ENCODE data around the gene ALG9. TPM values are rescaled to one million over a fixed set of nuclear protein-coding genes. Genes with fewer than 3 reads are reported as not detected.

The ALG9 gene
- polyA plus RNA-seq, 6 donors from 2014 or later = 12.7 to 36.5 (median 14.9) TPM

DNA sequence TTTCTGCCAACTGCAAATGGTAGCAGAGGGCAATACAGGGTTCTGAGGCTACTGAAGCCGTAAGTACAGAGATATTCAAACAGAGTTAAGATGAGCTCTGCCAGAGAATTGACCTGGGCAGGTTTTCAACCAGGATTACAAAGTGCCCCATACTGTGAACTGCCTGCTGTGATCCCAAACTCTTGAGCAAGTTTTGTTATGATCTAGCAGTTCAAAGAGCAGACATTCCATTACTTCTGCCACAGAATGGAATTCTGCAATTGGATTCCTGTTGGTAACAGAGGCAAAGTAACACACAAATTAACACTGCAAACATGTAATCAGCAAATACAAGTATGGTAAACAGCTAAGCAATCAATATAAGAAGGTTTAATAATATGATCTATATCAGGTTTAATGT is 31.2 kb downstream of the ALG9 start:
- peaks cover 0 to 8% (median 3%) of the 10 kb centered on the region in 3 donors for H3K4me1 Mint-ChIP-seq
- no peak overlapping the region for H3K4me3 Mint-ChIP-seq
- H3K27ac Mint-ChIP-seq = no peak overlapping the region
- no peaks in the 10 kb centered on the region for H3K27me3 Mint-ChIP-seq
- H3K36me3 Mint-ChIP-seq = peaks cover 18 to 20% of the 10 kb centered on the region in 2 donors
- DNase-seq (no peak), ATAC-seq (ENCODE audit: low read depth in 2 of 2) (no peak)
- no peaks in the 10 kb centered on the region for H3K9me3 Mint-ChIP-seq

DNA sequence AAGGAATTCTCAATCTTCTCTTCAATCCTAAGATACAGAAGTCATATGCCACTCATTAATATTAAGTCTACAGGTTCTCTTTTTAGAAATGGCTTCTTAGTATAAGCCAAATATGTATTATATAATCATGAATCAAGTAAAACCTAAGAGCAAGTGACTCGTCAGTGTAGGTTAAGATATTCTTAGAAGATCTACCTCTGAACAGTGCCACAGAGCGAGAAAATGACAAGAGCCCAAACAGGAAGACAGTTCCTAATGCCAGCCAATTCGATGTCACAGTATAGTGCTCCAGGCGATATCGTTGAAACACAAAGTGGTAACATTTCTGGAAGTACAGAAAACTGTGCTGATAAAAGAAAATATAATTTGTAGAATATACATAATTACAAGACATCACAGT is 33.3 kb downstream of the ALG9 start:
- no peaks in the 10 kb centered on the region for H3K27me3 Mint-ChIP-seq
- H3K36me3 Mint-ChIP-seq = peaks cover 25 to 27% of the 10 kb centered on the region in 2 donors
- H3K9me3 Mint-ChIP-seq = no peaks in the 10 kb centered on the region
- no peak overlapping the region for H3K27ac Mint-ChIP-seq
- ATAC-seq (ENCODE audit: low read depth in 2 of 2) (no peak), DNase-seq (no peak)
- no peak overlapping the region for H3K4me3 Mint-ChIP-seq
- peaks cover 0 to 3% (median 1%) of the 10 kb centered on the region in 3 donors for H3K4me1 Mint-ChIP-seq

DNA sequence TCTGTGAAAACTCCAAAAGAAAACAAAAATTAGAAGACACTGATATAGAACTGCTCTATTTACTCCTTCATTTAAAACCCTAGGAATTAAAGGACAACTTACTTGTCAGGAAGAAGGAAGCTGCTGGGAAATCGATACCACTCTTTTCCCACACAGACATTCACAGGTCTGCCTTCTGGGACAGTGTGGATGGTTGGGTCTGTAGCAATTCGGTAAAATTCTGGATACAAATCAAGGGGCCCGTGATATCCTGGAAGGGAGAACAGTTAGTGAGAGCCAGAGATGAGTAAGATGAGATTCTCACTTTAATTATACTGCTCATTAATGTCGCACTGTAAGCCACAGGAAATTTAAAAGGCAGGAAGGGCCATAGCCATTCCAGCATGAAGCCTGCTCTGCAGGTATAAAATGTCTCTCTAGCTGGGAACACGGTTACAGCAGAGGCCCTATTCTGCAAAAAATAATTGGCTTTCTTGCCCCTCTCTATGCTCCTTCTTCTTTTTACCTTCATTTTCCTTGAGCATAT is 34.0 kb downstream of the ALG9 start:
- Mint-ChIP-seq H3K36me3 (peaks cover 25 to 27% of the 10 kb centered on the region in 2 donors), H3K9me3 (no peaks in the 10 kb centered on the region), H3K27me3 (no peaks in the 10 kb centered on the region), H3K4me3 (no peak overlapping the region), H3K27ac (peak overlapping the region in 1 of 6 donors; percentile 42), H3K4me1 (peaks cover 0 to 3% (median 1%) of the 10 kb centered on the region in 3 donors)
- ATAC-seq (ENCODE audit: low read depth in 2 of 2) = no peak
- no peak for DNase-seq

DNA sequence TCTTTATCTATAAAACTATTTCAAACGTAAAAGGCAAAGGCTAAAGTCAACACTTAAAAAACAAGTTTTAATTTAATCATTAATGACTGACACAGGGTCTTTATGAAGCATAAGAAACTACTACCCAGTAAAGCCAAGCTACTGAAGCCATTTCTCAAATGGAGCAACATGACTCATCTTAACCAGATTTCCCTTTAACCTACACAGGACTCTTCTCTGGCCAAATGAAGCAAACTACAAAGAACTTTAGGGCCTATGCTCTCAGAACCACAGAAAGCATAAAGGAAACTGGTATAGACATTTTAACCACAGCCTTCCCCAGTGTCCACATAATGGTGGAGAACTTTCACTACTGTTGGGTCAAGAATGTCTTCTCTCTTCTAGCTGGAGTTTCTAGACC is 34.7 kb downstream of the ALG9 start:
- DNase-seq (no peak), ATAC-seq (ENCODE audit: low read depth in 2 of 2) (no peak)
- H3K9me3 Mint-ChIP-seq = no peaks in the 10 kb centered on the region
- H3K36me3 Mint-ChIP-seq = peaks cover 25 to 27% of the 10 kb centered on the region in 2 donors
- H3K4me3 Mint-ChIP-seq = no peak overlapping the region
- no peak overlapping the region for H3K27ac Mint-ChIP-seq
- no peaks in the 10 kb centered on the region for H3K27me3 Mint-ChIP-seq
- H3K4me1 Mint-ChIP-seq = peaks cover 0 to 3% (median 1%) of the 10 kb centered on the region in 3 donors

DNA sequence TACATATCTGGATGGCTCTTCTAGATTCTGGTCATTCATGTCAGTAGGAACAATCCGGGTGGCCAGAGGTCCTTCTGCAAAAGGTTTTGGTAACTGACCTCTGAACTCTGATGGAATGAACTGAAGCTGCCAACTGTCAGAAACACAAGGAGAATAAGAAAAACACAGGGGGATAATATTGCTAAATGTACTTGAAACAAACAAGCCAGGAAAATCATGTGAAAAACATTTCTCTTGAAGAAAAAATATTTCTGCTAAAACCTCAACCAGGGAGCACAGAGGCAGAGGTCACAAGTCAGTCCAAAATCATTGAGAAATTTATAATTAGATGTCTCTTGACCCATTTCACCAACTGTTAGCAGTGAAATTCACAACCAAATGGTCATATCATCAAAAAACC is 35.2 kb downstream of the ALG9 start:
- Mint-ChIP-seq H3K9me3 (no peaks in the 10 kb centered on the region), H3K4me3 (no peak overlapping the region), H3K27me3 (no peaks in the 10 kb centered on the region), H3K36me3 (peaks cover 27 to 29% of the 10 kb centered on the region in 2 donors), H3K4me1 (peaks cover 0 to under 1% (median 0%) of the 10 kb centered on the region in 3 donors), H3K27ac (peak overlapping the region in 3 of 6 donors; percentile 7 to 42 (median 11))
- ATAC-seq (ENCODE audit: low read depth in 2 of 2) = no peak
- DNase-seq = no peak

DNA sequence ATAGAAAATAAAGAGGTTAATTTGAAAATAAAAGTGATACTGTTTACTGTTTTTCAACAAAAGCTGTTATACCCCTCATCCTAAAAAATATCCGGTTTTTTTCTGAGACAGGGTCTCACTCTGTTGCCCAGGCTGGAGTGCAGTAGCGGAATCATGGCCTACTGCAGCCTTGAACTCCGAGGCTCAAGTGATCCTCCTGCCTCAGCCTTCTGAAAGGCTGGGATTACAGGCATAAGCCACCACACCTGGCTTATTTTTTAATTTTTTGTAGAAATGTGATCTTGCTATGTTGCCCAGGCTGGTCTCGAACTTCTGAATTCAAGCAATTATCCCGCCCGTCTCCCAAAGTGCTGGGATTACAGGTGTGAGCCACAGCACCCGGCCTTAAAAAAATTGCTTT is 35.7 kb downstream of the ALG9 start:
- no peak for DNase-seq
- Mint-ChIP-seq H3K27me3 (no peaks in the 10 kb centered on the region), H3K4me3 (no peak overlapping the region), H3K36me3 (peaks cover 27 to 29% of the 10 kb centered on the region in 2 donors), H3K9me3 (no peaks in the 10 kb centered on the region), H3K27ac (no peak overlapping the region), H3K4me1 (no peaks in the 10 kb centered on the region)
- ATAC-seq (ENCODE audit: low read depth in 2 of 2) = no peak

DNA sequence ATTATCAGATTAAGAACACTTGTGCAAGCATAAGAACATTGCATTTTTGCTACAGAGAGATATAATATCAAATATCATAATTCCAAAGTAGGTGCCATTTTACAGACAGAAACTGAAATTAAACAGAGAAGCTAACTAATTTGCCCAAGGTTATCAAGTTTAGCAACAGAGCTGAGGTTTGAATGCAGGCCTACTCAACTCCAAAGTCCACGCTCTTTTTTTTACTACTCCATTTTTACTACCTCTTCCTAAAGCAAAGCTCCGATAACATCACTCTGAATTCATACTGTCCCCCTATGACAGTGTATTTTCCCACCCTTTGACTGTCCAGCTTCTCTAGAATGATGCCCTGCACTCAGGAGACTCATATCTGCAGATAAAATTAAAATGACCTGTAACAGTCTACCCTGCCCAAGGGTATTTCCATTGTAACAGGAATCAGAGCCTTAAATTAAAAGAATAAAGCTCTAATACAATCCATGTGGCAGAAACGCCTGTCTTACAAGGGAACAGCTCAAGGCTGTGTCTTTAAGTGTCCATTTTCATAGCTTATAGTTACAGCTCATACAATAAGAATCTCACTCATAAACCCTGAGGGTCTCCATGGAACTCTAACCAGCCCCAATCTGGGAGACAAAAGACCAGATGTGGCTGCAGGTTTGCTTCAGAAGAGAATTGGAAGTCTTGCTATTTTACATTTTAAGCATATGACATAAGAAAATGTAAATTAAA is 36.8 kb downstream of the ALG9 start:
- H3K9me3 Mint-ChIP-seq = no peaks in the 10 kb centered on the region
- no peak overlapping the region for H3K27ac Mint-ChIP-seq
- no peaks in the 10 kb centered on the region for H3K27me3 Mint-ChIP-seq
- H3K36me3 Mint-ChIP-seq = peaks cover 27 to 33% of the 10 kb centered on the region in 2 donors
- DNase-seq (no peak), ATAC-seq (ENCODE audit: low read depth in 2 of 2) (no peak)
- H3K4me3 Mint-ChIP-seq = no peak overlapping the region
- H3K4me1 Mint-ChIP-seq = no peaks in the 10 kb centered on the region

DNA sequence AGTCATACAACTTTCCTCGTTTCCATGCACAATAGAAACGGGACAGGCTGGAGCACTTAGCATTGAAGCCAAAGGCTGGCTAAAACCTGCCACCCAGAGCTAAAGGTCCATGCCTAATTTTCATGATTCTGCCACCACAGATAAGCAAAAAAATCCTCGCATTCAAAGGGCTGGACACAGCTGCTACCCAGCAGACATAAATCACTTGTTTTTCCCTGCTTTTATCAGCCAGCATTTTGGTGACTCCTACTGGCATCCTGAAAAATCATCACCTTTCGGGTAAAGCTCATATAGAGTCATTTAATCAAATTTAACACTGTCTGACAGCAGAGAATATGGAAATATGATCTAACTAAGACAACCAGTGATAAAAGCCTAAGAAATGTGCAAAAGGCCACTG is 37.9 kb downstream of the ALG9 start:
- Mint-ChIP-seq H3K4me1 (no peaks in the 10 kb centered on the region), H3K4me3 (no peak overlapping the region), H3K27ac (peak overlapping the region in 1 of 6 donors; percentile 44), H3K27me3 (no peaks in the 10 kb centered on the region), H3K9me3 (no peaks in the 10 kb centered on the region), H3K36me3 (peaks cover 27 to 38% of the 10 kb centered on the region in 2 donors)
- DNase-seq = no peak
- ATAC-seq (ENCODE audit: low read depth in 2 of 2) = no peak

DNA sequence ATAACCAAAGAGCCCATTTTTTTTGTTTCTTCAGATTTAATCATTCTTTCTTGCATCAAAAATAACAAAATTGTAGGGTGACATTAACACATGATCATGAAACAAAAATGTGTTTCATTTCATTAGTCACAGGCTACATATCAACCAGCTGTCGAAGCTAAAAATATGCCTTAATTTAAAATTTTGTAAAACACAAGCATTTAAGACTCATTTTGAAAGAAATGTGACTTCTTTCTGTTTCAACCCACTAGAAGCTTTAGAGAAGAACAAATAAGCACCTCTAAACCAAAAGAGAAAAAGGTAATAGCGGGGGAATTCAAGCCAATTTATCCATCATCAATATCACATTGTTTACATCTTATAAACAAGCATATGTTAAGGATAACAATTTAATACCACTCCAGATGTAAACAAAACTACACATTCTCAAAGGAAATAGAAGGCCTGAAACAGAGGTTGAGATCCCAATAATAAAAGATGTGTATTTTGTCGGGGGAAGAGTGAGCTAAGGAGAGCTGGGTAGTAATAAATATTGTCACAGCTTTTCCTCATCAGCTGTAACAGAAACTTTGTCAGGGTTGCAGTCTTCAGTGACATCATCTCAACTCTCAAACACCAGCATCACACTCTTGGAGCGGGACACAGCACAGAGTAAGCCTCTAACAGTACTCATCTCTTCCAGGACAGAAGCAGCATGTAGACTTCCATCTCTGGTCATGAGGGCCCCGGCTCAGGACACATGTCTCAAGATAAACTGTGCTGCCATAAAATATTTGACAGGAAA is 42.0 kb downstream of the ALG9 start:
- H3K4me1 Mint-ChIP-seq = no peaks in the 10 kb centered on the region
- DNase-seq = no peak
- H3K27ac Mint-ChIP-seq = peak overlapping the region in 1 of 6 donors; percentile 53
- H3K27me3 Mint-ChIP-seq = no peaks in the 10 kb centered on the region
- no peak for ATAC-seq (ENCODE audit: low read depth in 2 of 2)
- peaks cover 13 to 27% of the 10 kb centered on the region in 2 donors for H3K36me3 Mint-ChIP-seq
- no peak overlapping the region for H3K4me3 Mint-ChIP-seq
- no peaks in the 10 kb centered on the region for H3K9me3 Mint-ChIP-seq

DNA sequence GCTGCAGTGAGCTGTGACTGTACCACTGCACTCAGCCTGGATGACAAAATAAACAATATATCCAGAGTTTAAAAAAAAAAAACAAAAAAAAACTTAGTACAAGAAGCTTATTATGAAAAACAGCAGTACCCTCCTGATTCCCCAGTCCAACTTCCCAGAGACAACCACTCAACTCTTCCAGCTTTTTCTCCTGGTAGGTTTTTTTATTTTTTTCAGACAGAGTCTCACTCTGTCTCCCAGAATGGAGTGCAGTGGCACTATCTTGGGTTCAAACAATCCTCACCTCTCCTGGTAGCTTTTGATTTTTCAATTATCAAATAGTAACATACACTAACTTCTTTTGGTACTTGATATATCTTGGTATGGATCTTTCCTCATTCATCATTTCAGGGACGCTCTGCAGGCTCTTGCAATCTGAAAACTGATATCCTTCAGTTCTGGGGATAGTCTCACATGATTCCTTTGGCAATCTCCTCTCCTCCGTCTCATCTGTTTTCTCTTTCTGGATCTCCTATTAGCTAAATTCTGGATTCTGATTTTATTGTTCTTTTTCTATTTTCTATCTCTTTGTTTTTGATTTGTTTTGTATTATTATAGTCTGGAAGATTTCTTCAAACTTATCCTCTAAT is 44.9 kb downstream of the ALG9 start:
- H3K4me3 Mint-ChIP-seq = no peak overlapping the region
- H3K27ac Mint-ChIP-seq = no peak overlapping the region
- H3K4me1 Mint-ChIP-seq = no peaks in the 10 kb centered on the region
- peaks cover 9 to 26% of the 10 kb centered on the region in 2 donors for H3K36me3 Mint-ChIP-seq
- no peak for ATAC-seq (ENCODE audit: low read depth in 2 of 2)
- H3K9me3 Mint-ChIP-seq = no peaks in the 10 kb centered on the region
- H3K27me3 Mint-ChIP-seq = no peaks in the 10 kb centered on the region
- no peak for DNase-seq

DNA sequence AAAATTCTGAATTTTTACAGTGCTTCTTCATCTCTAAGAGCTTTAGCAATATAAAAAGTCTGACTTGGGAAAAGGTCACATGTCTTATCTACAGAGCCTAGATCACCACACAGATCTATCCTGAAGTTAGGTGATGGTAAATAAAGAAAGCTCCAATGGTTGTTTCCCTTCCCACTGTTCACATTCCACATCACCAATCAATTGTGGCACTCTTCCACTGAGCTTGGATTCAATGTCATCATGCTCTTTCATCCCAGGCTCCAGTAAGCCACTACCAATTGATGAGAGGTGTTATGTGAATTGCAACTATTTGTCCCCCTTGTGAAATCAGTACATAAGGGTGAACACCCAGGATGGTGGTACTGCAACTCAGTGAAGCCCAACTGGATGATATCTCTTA is 47.8 kb downstream of the ALG9 start:
- Mint-ChIP-seq H3K9me3 (no peaks in the 10 kb centered on the region), H3K27ac (peak overlapping the region in 1 of 6 donors; percentile 8), H3K4me1 (no peaks in the 10 kb centered on the region), H3K27me3 (no peaks in the 10 kb centered on the region), H3K4me3 (no peak overlapping the region), H3K36me3 (peaks cover 9 to 17% of the 10 kb centered on the region in 2 donors)
- ATAC-seq (ENCODE audit: low read depth in 2 of 2) (no peak), DNase-seq (no peak)

DNA sequence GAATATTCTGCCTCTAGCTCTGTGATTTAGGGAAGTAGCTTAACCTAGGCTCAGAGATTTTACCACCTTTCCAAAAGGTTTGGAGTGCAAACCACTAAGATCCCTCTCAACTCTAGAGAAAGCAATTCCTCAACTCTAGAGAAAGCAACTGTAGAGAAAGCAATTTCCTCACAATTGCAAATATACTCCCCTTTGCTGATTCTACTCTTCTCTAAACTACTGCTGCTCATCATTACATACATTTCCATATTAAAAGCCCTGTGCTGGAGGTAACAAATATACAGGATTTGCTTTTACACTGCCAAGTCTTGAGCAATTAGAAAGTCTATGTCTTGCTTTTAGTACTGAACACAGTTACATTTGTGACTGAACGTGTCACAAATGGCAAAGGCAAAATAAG is 48.2 kb downstream of the ALG9 start:
- Mint-ChIP-seq H3K9me3 (no peaks in the 10 kb centered on the region), H3K27ac (no peak overlapping the region), H3K27me3 (no peaks in the 10 kb centered on the region), H3K4me3 (no peak overlapping the region), H3K36me3 (peaks cover 9 to 20% of the 10 kb centered on the region in 2 donors), H3K4me1 (no peaks in the 10 kb centered on the region)
- no peak for ATAC-seq (ENCODE audit: low read depth in 2 of 2)
- DNase-seq = no peak

DNA sequence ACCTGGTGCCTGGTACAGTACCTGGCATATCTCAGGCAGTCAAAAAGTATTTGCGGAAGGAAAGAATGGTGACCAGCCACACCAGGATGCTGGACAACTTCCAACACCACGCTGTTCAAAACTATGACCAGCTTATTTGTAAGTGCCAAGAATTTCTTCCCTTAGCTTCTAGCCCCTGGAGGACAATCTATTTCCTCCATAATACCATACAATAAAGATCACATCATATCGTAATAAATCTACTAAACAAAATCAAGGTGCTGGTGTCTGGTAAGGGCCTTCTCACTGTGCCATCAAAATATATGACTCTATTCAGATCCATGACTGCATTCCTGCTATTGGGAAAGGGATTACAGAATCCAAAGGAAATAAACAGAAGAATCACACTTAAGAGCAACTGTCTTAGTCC is 51.5 kb downstream of the ALG9 start:
- Mint-ChIP-seq H3K9me3 (no peaks in the 10 kb centered on the region), H3K27ac (no peak overlapping the region), H3K27me3 (no peaks in the 10 kb centered on the region), H3K4me1 (no peaks in the 10 kb centered on the region), H3K4me3 (no peak overlapping the region), H3K36me3 (peaks cover 0 to 22% of the 10 kb centered on the region in 2 donors)
- DNase-seq (no peak), ATAC-seq (ENCODE audit: low read depth in 2 of 2) (no peak)
